HUES6 (cell line): Measurements from ENCODE around the gene HSD11B1.

Experiments used
- H3K27ac ChIP-seq: 2 replicates; pipeline ENCODE4 v1.7.0; 2013; ENCODE audit warnings: low read depth, mild to moderate bottlenecking, low read length, inconsistent platforms
- H3K27me3 ChIP-seq: 2 replicates; pipeline ENCODE4 v1.6.1; 2013; ENCODE audit warnings: low read length; ENCODE audit not compliant: control insufficient read depth, insufficient read depth
- H3K36me3 ChIP-seq: 2 replicates; pipeline ENCODE4 v1.6.1; 2013; ENCODE audit warnings: low read length; ENCODE audit not compliant: control insufficient read depth, insufficient read depth
- H3K4me1 ChIP-seq: 2 replicates; pipeline ENCODE4 v1.6.1; 2013; ENCODE audit warnings: low read length; ENCODE audit not compliant: control insufficient read depth, insufficient read depth
- H3K4me3 ChIP-seq: 2 replicates; pipeline ENCODE4 v1.5.1; 2013; ENCODE audit warnings: low read depth, low read length
- H3K9ac ChIP-seq: one replicate; pipeline ENCODE4 v1.6.1; 2013; ENCODE audit warnings: mild to moderate bottlenecking, low read length
- H3K9me3 ChIP-seq: 2 replicates; pipeline ENCODE4 v1.6.1; 2013; ENCODE audit warnings: low read depth, low read length; ENCODE audit not compliant: control insufficient read depth, insufficient read depth

The HSD11B1 gene

DNA sequence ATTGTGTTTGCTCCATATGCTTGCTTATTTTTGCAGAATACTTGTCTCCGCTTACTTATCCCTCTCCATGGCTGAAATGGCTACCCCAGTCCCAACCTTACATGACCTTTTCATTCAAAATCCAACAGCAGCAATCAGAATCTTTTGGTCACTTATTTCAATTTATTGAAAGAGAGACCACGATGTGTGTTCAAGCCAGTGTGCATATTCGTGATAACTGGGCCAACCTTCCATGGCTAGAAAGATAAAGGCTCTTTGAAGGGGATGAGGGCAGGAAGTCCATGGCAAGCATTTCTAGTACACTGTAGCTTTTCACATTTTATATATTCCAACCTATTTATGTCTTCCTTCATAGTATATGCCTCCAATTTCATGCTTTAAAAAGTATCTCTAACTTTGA lies 23.1 kb downstream of the HSD11B1 start:
- Histone ChIP-seq H3K36me3 (no peaks in the 10 kb centered on the region), H3K9ac (no peak overlapping the region), H3K27ac (no peak overlapping the region), H3K27me3 (no peaks in the 10 kb centered on the region; the same call in 1 of the 2 replicates), H3K9me3 (no peaks in the 10 kb centered on the region), H3K4me1 (no peaks in the 10 kb centered on the region), H3K4me3 (no peak overlapping the region)

GRCh38 chr1:209728466-209728865 lies 23.8 kb downstream of the HSD11B1 start:
- Histone ChIP-seq H3K36me3 (no peaks in the 10 kb centered on the region), H3K9me3 (no peaks in the 10 kb centered on the region), H3K27ac (no peak overlapping the region), H3K9ac (no peak overlapping the region), H3K27me3 (no peaks in the 10 kb centered on the region), H3K4me3 (no peak overlapping the region), H3K4me1 (no peaks in the 10 kb centered on the region)

DNA sequence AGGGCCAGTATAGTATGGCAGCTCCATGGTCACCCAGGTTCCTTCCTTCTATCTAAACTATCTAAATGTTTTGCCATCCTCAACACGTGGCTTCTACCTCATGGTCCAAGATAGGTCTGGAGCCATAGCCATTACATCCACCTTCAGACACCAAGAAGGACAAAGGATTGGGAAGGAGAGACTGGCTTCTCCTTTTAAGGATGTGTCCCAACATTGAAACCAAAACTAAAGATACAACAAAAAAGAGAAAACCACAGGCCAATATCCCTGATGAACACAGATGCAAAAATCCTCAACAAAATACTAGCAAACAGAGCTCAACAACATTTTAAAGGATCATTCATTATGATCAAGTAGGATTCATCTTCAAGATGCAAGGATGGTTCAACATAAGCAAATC lies 24.8 kb downstream of the HSD11B1 start:
- H3K27ac ChIP-seq: no peak overlapping the region
- peaks cover 6% of the 10 kb centered on the region; the same call in 1 of the 2 replicates for H3K27me3 ChIP-seq
- no peak overlapping the region for H3K4me3 ChIP-seq
- H3K36me3 ChIP-seq: no peaks in the 10 kb centered on the region
- no peaks in the 10 kb centered on the region for H3K9me3 ChIP-seq
- no peak overlapping the region for H3K9ac ChIP-seq
- no peaks in the 10 kb centered on the region for H3K4me1 ChIP-seq

DNA sequence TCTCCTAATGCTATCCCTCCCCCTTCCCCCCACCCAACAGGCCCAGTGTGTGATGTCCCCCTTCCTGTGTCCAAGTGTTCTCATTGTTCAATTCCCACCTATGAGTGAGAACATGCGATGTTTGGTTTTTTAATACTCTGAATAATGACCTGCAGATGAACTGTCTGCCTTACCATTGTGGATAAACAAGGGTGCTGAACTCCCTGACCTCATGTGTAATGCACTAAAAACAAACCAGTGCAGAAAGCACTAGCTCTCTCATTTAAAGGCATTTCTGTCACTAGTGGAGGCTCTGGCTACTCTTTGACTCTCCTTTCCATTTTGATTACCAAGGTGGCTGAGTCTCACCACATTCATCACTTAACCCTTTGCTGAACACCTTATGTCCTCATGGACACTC lies 28.1 kb downstream of the HSD11B1 start:
- H3K27me3 ChIP-seq: peaks cover 15% of the 10 kb centered on the region
- no peaks in the 10 kb centered on the region for H3K4me1 ChIP-seq
- no peaks in the 10 kb centered on the region for H3K9me3 ChIP-seq
- no peak overlapping the region for H3K9ac ChIP-seq
- no peak overlapping the region for H3K27ac ChIP-seq
- H3K4me3 ChIP-seq: no peak overlapping the region
- H3K36me3 ChIP-seq: no peaks in the 10 kb centered on the region

DNA sequence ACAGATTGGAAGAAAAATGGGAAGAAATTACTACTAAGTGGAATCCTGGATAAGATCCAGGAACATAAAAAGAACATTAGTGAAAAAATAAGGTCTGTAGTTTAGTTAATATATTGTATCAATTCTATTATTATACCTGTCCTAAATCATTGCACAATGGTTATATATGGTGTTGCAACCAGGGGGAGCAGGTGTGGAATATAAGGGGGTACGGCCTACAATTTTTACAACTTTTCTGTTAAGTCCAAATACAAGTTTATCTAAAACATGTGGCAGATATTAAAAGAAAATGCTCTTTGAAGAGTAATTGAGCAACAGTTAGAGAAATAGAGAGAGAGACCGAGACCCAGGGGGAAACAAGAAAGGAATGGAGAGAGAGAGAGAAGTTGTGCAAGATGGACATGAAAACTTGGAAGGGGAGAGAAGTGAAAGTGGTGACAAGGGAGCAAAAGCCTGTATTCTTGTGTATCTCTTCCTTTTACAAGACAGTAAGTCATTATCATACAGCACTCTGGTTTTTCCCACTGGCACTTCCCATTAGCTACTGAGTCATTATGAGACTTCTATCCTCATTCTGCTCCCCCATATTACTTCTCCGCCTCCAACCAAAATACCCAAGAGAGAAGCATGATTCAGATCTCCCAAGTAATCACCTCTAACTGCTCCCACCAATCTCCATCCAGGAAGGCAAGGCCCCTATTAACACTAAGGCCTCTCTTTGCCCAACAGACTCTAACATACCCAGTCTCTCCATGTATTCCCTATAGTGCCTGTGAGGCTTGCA lies 29.0 kb downstream of the HSD11B1 start:
- Histone ChIP-seq H3K4me1 (no peaks in the 10 kb centered on the region), H3K27me3 (peaks cover 15% of the 10 kb centered on the region), H3K27ac (no peak overlapping the region), H3K36me3 (no peaks in the 10 kb centered on the region), H3K9ac (no peak overlapping the region), H3K4me3 (no peak overlapping the region), H3K9me3 (no peaks in the 10 kb centered on the region)

DNA sequence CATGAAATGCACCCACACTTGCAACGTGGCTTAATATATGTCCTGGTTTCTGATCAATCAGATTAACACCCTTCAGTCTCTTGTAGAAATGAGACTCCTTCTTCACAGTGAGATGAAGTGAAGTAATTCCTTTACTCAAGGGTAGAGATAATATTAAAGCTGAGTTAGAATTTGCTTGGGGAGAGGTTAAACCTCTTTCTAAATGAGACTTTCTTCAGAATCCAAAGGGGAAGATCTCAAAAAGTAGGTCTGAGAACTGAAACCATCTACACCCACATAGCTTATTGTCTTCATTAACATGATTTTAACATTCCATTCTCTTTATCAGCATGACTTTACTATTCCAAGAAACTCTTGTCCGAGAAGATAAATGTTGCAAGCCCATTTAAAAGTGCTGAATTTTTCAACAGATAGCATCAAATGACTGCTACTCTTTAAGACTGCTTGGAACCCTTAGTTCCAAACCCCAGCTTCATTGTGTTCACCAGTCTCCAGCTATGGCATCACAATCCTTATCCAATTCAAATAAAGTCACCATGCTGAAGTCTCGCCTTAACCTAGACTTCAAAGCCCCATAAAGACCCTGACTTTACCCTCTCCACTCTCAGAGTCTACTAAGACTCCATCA lies 32.0 kb downstream of the HSD11B1 start:
- Histone ChIP-seq H3K36me3 (no peaks in the 10 kb centered on the region), H3K9me3 (no peaks in the 10 kb centered on the region), H3K4me3 (no peak overlapping the region), H3K27me3 (peaks cover 15% of the 10 kb centered on the region), H3K27ac (no peak overlapping the region), H3K9ac (no peak overlapping the region), H3K4me1 (no peaks in the 10 kb centered on the region)

DNA sequence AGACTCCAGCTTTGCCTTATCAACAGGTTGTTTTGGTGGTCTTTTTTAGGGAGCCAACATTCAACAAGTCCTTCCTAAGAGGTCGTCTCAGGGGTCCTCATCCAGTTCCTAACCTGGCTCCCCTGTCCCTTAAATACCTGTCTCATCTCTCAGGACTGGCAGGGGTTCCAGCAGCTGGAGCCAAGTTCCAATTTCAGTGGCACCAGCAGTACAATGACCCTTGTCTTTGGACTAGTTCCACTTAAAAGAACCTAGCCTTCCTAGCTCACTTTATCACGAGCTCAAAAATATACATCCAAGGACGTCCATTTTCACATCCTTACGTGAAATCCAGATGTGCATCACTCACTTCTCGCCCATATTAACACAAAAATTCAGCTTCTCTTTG lies 32.5 kb downstream of the HSD11B1 start:
- H3K9ac ChIP-seq: no peak overlapping the region
- H3K27ac ChIP-seq: no peak overlapping the region
- H3K4me1 ChIP-seq: no peaks in the 10 kb centered on the region
- H3K4me3 ChIP-seq: no peak overlapping the region
- no peaks in the 10 kb centered on the region for H3K9me3 ChIP-seq
- peaks cover 15% of the 10 kb centered on the region for H3K27me3 ChIP-seq
- no peaks in the 10 kb centered on the region for H3K36me3 ChIP-seq

GRCh38 chr1:209738270-209738669 lies 33.6 kb downstream of the HSD11B1 start:
- Histone ChIP-seq H3K27me3 (peaks cover 16% of the 10 kb centered on the region), H3K27ac (no peak overlapping the region), H3K9ac (no peak overlapping the region), H3K36me3 (no peaks in the 10 kb centered on the region), H3K9me3 (no peaks in the 10 kb centered on the region), H3K4me1 (no peaks in the 10 kb centered on the region), H3K4me3 (no peak overlapping the region)

- no peak overlapping the region for H3K9ac ChIP-seq
- H3K4me3 ChIP-seq: no peak overlapping the region
- no peak overlapping the region for H3K27ac ChIP-seq
- no peaks in the 10 kb centered on the region for H3K36me3 ChIP-seq
- no peaks in the 10 kb centered on the region for H3K4me1 ChIP-seq
- H3K9me3 ChIP-seq: no peaks in the 10 kb centered on the region
- peaks cover 17% of the 10 kb centered on the region for H3K27me3 ChIP-seq
Measured at GRCh38 chr1:209741193-209741592, 36.5 kb downstream of the HSD11B1 start.

GRCh38 chr1:209741889-209742288 lies 37.2 kb downstream of the HSD11B1 start:
- H3K27ac ChIP-seq: no peak overlapping the region
- no peaks in the 10 kb centered on the region for H3K9me3 ChIP-seq
- H3K4me1 ChIP-seq: no peaks in the 10 kb centered on the region
- H3K27me3 ChIP-seq: peaks cover 20% of the 10 kb centered on the region
- H3K36me3 ChIP-seq: no peaks in the 10 kb centered on the region
- H3K9ac ChIP-seq: no peak overlapping the region
- no peak overlapping the region for H3K4me3 ChIP-seq

DNA sequence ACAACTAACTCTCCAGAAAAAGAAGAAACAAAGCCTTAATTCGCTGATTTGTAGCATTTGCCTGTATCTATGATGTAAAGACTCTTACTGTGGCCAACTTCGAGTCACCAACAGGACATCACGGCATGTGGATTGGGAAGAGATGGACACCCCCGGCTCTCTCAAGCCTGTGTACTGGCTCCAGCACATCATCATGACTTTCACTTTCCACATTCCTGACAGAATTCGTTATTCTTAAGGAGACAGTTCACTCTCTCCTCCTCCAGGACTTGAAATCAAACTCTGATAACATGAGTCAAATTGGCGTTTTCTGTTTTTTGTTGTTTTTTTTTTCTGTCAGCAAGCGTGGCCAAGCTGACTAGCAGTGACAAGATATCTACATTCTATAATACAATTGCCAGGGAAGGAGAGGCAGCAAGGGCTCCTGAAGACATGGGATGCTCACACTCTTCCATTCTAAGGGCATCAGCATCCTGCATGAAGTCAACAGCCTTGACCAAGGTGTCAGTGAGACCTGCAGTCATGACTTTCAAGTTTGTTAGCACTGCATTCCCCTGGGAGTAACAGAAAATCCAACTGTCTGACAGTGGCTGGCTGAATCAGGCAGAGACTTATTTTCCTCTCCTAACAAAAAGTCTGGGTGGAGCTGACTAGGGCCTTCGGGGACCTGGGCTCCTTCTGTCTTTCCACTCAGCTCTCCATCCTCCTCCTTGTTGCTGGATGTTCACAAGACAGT lies 37.9 kb downstream of the HSD11B1 start:
- no peak overlapping the region for H3K27ac ChIP-seq
- H3K9me3 ChIP-seq: no peaks in the 10 kb centered on the region
- peaks cover 22% of the 10 kb centered on the region for H3K27me3 ChIP-seq
- H3K4me3 ChIP-seq: no peak overlapping the region
- H3K4me1 ChIP-seq: no peaks in the 10 kb centered on the region
- no peaks in the 10 kb centered on the region for H3K36me3 ChIP-seq
- H3K9ac ChIP-seq: no peak overlapping the region
